Peyer's patch (tissue), 4 donors: ENCODE measurements around the gene PCDH12.

ENCODE experiments used
- CTCF ChIP-seq, 6 experiments: fragments of 450-650 bp in 4 of 6; fragments of 200-600 bp in 2 of 6; sonication (generic) in 1 of 6; IDR thresholded peaks; one replicate each; pipeline ENCODE4 v1.5.1; 2017 to 2019; ENCODE audit warnings: antibody characterized with exemption in 6 of 6, mild to moderate bottlenecking in 3 of 6, moderate library complexity in 1 of 6
- POLR2A ChIP-seq, 2 donors: fragments of 450-650 bp; IDR thresholded peaks; one replicate each; pipeline ENCODE4 v1.5.1; 2017; ENCODE audit warnings: antibody characterized with exemption in 2 of 2, mild to moderate bottlenecking in 2 of 2, moderate library complexity in 2 of 2

GRCh38 chr5:141948812-141949211 lies 9.2 kb downstream of the PCDH12 start:
- TF ChIP-seq CTCF (IDR thresholded peaks at IDR 0.05): no peak
- no peak for TF ChIP-seq POLR2A (IDR thresholded peaks at IDR 0.05)
